SJCRH30 (cell line): Measurements from ENCODE around the gene LILRB5. TPM values are rescaled to one million over a fixed set of nuclear protein-coding genes. Genes with fewer than 3 reads are reported as not detected.
A peak's percentile ranks its signal among the peaks of the same experiment; 100 is the strongest.
"Not testable (repeated sequence)": the region's sequence is repeated elsewhere in the genome, so short reads cannot be mapped to it uniquely, and the experiment has no call there.

ENCODE experiments used
- DNase-seq, 2 experiments: peaks; one replicate each; pipeline ENCODE4 v3.0.0-alpha.2; 2015 to 2020
- H3K27ac ChIP-seq: fragments of 250-450 bp; sonication (Bioruptor Pico); 2 replicates; pipeline ENCODE4 v1.5.1; 2020; ENCODE audit warnings: mild to moderate bottlenecking, moderate library complexity
- H3K27me3 ChIP-seq: fragments of 250-450 bp; sonication (Bioruptor Pico); 2 replicates; pipeline ENCODE4 v1.5.1; 2020; ENCODE audit warnings: mild to moderate bottlenecking, moderate library complexity
- H3K36me3 ChIP-seq: fragments of 250-450 bp; sonication (Bioruptor Pico); 2 replicates; pipeline ENCODE4 v1.5.1; 2020; ENCODE audit warnings: mild to moderate bottlenecking, moderate library complexity
- H3K4me1 ChIP-seq: fragments of 250-450 bp; sonication (Bioruptor Pico); 2 replicates; pipeline ENCODE4 v1.5.1; 2020; ENCODE audit warnings: mild to moderate bottlenecking, moderate library complexity
- H3K4me3 ChIP-seq: fragments of 250-450 bp; sonication (Bioruptor Pico); 2 replicates; pipeline ENCODE4 v1.5.1; 2020; ENCODE audit warnings: mild to moderate bottlenecking, moderate library complexity
- H3K9me3 ChIP-seq: fragments of 250-450 bp; sonication (Bioruptor Pico); replicated peaks from 2 replicates; pipeline ENCODE4 v1.5.1; 2020; ENCODE audit warnings: mild to moderate bottlenecking, moderate library complexity
- total RNA-seq: library from RNA; depleted of rRNA; stranded (reverse); fragments of >200 nt; shearing (Covaris generic); gene quantifications from 2 replicates; pipeline ENCODE4 v1.2.3, GENCODE V29; 2014; rRNA removed

LILRB5 gene
- 0.02 TPM in 1 of 2 replicates, not detected in the other for total RNA-seq

DNA sequence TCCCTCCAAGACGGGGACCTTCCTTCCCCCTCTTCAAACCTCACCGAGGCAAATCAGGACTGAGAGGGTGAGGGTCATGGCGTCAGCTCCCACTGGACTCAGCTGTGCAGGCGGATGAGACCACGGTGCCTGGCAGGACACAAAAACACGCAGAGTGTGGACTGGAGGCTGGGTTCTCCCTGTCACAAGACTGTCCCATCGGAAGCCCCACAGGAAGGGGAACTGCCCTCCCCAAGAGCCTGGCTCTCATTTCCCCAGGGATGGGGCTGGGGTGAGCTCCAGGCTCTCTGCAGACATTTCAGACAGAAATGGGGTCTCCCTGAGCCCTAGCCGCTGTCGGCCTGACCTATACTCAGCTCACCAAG is at the start of gene LILRB5:
TSS of gene LILRB5 (minus strand) at position 158 of the 365 bp plus-strand sequence. CDS start at position 78, 80 bp downstream.
- no peak within 1 kb of the TSS for H3K27ac ChIP-seq
- H3K27me3 ChIP-seq, result peaks cover 44% of the 10 kb centered on the region
- no peaks in the 10 kb centered on the region for H3K36me3 ChIP-seq
- no peaks in the 10 kb centered on the region for H3K9me3 ChIP-seq
- no peak within 1 kb of the TSS for H3K4me3 ChIP-seq
- DNase-seq, result no peak
- H3K4me1 ChIP-seq, result no peaks in the 10 kb centered on the region

DNA sequence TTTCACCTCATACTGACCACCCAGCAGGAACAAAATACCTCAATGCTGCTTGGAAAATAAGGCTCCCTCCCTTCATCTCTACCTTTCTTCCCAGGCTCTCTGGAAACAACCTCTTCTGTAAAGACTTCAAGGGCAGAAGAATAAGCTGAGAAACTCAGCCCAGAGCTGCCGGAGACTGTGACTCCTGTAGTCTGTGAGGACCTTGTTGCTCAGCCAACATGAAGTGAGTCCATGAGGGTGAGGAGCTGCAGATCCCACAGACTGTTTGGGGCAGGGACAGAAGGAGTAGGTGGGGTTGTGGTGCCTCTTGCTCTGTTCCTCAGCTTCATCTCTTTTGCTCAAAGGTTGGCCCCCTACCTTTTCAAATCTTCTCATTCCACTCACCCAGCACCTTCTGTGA is 48.1 kb upstream of the LILRB5 start:
- H3K4me3 ChIP-seq, result no peak overlapping the region
- H3K4me1 ChIP-seq, result no peaks in the 10 kb centered on the region
- no peak overlapping the region for H3K27ac ChIP-seq
- no peak for DNase-seq
- no peaks in the 10 kb centered on the region for H3K36me3 ChIP-seq
- H3K27me3 ChIP-seq, result peaks cover 5% of the 10 kb centered on the region
- H3K9me3 ChIP-seq, result no peaks in the 10 kb centered on the region

DNA sequence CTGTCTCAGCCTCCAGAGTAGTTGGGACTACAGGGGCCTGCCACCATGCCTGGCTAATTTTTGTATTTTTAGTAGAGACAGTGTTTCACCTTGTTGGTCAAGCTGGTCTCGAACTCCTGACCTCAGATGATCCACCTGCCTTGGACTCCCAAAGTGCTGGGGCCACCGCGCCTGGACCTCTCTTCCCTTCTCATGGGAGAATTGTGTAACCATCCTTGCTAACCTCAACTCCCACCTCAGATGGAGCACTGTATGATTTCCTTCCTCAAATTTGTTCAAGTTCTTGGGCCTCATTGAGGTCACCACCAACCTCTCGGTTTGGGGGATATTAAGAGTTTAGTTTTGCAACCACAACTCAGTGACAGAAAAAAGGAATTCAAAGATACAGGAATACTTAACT is 45.2 kb upstream of the LILRB5 start:
- H3K27ac ChIP-seq, result no peak overlapping the region
- peaks cover 5% of the 10 kb centered on the region for H3K27me3 ChIP-seq
- no peaks in the 10 kb centered on the region for H3K36me3 ChIP-seq
- H3K4me1 ChIP-seq, result no peaks in the 10 kb centered on the region
- H3K9me3 ChIP-seq, result no peaks in the 10 kb centered on the region
- DNase-seq, result no peak
- no peak overlapping the region for H3K4me3 ChIP-seq

DNA sequence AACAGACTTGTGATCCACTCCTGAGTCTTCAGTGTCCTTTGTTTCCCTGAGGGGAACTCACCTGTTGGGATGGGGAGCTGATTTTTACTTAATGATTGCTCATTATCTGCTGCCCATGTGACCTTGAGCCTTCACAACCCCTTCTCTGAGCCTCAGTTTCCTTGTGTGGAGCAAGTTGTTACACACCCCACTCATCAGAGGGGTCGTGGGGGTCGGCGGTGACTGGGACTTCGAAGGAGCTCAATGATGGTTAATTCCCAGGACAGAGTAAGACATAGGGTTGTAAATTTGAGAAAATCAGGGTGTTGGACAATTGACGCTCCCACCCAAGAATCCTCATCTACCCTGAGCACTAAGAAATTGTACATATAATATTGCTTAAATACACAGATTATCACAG is 42.4 kb upstream of the LILRB5 start:
- no peaks in the 10 kb centered on the region for H3K36me3 ChIP-seq
- H3K27me3 ChIP-seq, result peaks cover 5% of the 10 kb centered on the region
- no peak for DNase-seq
- no peaks in the 10 kb centered on the region for H3K4me1 ChIP-seq
- no peak overlapping the region for H3K4me3 ChIP-seq
- no peaks in the 10 kb centered on the region for H3K9me3 ChIP-seq
- H3K27ac ChIP-seq, result no peak overlapping the region

DNA sequence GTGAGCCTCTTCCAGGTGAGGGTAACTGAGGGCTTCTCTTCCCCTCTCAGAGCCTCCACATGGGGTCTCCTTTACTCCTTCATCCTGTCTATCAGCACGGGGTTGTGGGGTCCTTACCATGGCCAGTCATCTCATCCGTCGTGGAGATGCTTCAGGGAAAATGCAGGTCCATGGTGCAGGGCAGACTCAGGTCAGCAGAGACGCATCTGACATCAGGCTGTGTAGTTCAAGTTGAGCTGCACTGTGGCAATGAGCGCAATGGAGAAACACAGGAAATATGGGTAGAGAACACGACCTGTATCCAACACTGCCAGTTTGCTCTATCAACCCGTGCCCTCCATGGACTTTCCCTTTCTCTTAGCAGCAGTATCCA is 42.0 kb upstream of the LILRB5 start:
- Histone ChIP-seq H3K4me3 (no peak overlapping the region), H3K4me1 (no peaks in the 10 kb centered on the region), H3K36me3 (no peaks in the 10 kb centered on the region), H3K27ac (no peak overlapping the region), H3K27me3 (peaks cover 5% of the 10 kb centered on the region), H3K9me3 (no peaks in the 10 kb centered on the region)
- DNase-seq, result no peak

DNA sequence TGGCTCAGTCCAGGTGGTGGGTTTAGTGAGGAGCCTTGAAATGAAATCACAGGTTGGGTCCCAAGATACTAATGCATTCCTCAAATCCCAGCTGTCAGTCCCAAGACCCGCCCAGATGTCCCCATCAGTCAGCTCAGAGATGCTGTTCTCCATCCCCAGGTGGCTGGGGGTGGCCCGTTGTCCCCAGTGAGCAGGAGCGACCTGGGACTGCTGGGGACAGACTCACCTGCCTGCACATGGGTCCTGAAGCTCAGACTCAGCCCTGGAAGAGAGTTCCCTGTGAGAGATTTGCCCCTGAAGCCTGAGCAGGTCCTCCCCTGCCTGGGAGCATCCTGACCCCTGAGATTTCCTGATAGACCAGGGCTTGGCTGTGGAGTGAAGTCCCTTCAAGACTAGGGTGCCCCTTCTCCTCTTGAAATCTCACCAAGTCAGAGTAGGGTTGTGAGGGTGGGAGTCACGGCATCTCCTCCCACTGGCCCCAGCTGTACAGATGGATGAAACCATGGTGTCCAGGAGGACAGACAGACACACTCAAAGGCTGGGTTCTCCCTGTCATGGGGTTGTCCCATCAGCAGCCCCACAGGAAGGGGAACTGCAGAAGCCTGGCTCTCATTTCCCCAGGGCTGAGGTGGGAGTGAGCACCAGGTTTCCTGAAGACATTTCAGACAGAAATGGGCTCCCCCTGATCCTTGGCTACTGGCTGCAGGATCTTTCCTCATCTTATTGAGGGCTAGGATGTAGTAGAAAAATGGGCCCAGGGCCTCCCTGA is 41.5 kb upstream of the LILRB5 start:
- peaks cover 5% of the 10 kb centered on the region for H3K27me3 ChIP-seq
- H3K4me3 ChIP-seq, result no peak overlapping the region
- H3K4me1 ChIP-seq, result no peaks in the 10 kb centered on the region
- H3K36me3 ChIP-seq, result no peaks in the 10 kb centered on the region
- H3K27ac ChIP-seq, result no peak overlapping the region
- H3K9me3 ChIP-seq, result no peaks in the 10 kb centered on the region
- no peak for DNase-seq

DNA sequence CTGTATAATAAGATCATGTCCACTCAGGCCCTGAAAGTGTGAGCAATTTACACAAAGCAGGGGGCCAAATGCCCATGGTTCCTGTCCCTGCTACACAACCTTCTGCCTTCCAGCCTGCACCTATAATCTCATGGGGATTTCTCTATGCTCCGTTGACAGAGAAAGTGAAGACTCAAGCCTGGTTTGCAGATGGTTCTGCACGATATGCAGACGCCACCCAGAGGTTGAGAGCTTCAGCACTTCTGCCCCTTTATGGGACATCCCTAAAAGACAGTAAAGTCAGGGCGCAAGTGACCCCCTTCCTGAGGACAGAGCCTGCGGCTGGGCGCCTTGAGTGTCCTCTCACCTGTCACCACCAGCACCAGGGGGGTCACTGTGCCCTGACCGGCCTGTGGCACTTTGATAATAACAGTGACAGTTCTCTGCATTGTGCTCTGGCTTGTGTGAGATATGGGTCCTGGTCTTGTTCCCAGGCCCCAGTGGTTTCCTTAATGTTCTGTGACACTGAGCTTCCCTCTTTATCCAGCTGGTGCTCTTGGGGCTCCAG is 40.8 kb upstream of the LILRB5 start:
- Histone ChIP-seq H3K4me1 (no peaks in the 10 kb centered on the region), H3K27me3 (peaks cover 5% of the 10 kb centered on the region), H3K36me3 (no peaks in the 10 kb centered on the region), H3K9me3 (no peaks in the 10 kb centered on the region), H3K27ac (no peak overlapping the region), H3K4me3 (no peak overlapping the region)
- DNase-seq, result peak in 1 of 2 experiments; percentile 10

DNA sequence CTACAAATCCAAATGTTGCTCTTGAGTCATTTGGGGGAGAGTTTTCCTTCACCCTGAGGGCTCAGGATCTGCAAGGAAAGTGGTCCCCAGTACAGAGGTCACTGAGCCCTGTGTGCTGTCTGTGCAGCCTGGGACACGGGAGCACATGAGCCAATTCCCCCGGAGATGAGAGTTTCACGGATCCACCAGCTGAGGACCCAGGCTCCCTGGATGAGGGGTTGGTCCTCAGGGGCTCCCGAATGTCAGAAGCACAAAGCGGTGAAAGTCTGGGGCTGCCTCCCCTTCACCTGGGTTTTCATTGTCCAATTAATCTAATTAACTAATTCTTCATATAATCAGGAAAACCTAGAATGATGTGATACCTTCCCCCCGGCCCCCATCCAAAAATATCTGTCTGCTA is 37.5 kb upstream of the LILRB5 start:
- H3K27me3 ChIP-seq, result no peaks in the 10 kb centered on the region
- no peak for DNase-seq
- H3K4me3 ChIP-seq, result no peak overlapping the region
- H3K27ac ChIP-seq, result no peak overlapping the region
- no peaks in the 10 kb centered on the region for H3K9me3 ChIP-seq
- H3K4me1 ChIP-seq, result no peaks in the 10 kb centered on the region
- H3K36me3 ChIP-seq, result no peaks in the 10 kb centered on the region

DNA sequence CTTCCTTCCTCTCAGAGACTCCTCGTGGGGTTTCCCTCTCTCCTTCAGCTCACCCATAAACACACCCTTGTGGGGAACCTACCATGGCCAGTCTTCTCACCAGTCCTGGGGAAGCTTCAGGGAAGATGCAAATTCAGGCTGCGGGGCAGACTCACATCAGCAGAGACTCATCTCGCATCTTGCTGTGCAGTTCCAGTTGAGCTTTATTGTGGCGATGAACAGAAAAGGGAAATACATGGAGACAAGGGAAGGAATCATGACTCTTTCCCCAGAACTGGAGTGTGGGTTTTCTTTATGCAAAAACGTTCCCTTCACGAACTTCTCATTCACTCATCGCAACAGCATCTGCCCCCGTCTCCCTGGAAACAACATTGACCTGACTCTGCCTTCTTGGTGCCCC is 32.1 kb upstream of the LILRB5 start:
- H3K36me3 ChIP-seq, H3K4me1 ChIP-seq, DNase-seq, H3K27me3 ChIP-seq, H3K27ac ChIP-seq, H3K4me3 ChIP-seq, H3K9me3 ChIP-seq: not testable (repeated sequence)

DNA sequence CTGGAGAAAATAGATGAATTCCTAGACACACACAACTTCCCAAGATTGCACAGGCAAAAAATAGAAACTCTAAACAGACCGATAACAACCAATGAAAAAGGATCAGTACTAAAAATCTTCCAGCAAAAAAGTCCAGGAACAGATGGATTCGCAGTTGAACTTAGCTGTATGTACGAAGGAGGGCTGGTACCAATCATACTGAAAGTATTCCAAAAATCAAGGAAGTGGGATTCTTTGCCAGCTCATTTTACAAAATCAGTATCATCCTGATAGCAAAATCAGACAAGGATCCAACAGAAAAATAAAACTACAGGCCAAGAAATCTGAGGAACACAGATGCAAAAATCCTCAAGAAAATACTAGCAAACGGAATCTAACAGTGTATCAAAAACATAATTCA is 30.4 kb upstream of the LILRB5 start:
- H3K27me3 ChIP-seq, result peaks cover 5% of the 10 kb centered on the region; the same call in 1 of the 2 replicates
- H3K4me1 ChIP-seq, result no peaks in the 10 kb centered on the region
- H3K4me3 ChIP-seq, result no peak overlapping the region
- DNase-seq, result no peak
- no peak overlapping the region for H3K27ac ChIP-seq
- H3K36me3 ChIP-seq, result no peaks in the 10 kb centered on the region
- H3K9me3 ChIP-seq, result no peaks in the 10 kb centered on the region

DNA sequence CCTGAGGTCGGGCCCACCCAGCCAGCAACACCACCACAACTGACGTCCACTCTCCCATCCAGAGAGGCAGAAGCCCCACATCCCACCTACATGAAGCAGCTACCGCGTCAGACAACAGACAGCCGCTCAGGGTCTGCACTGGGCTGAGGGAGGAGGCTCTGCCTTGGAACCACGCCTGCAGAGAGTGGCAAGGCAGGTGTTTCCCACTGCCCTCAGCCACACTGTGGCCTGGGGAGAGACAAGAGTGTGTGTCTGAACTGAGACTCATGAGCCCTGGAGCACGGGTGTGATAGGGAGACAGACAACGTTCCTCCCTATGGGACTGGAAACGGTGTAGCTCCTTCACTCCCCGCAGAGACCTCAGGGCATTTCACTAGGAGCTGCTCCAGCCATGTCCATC is 29.2 kb upstream of the LILRB5 start:
- DNase-seq, H3K4me1 ChIP-seq, H3K27me3 ChIP-seq, H3K27ac ChIP-seq, H3K36me3 ChIP-seq, H3K4me3 ChIP-seq, H3K9me3 ChIP-seq: not testable (repeated sequence)

DNA sequence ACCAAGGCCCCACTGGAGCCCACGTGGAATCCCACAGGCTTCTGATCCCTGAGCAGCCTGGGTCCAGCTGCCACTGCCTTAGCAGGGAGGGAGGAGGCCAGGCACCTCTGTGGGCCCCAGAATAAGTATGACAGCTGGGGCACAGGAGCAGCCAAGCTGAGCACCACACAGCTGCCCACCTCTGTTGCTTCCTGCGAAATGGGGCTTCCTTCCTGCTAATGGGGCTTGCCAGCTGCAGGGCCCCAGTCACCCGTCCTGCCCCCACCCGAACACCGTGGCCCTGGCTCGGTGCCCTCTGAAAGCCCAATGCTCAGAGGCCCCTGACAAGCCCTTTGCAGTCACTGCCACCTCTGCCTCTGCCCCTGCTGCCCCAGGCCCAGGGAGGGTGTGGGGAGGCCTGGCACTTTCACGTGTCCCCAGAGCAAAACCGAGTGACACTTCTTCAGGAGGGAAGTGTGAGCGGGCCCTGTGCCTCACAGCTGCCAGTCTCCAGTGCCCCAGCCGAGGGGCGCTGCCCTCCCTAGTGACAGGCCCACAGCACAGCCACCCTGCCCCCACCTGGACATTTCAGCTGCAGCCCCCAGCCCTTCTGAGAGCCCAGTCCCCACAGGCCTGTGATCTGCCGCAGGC is 28.5 kb upstream of the LILRB5 start:
- not testable (repeated sequence) for H3K4me3 ChIP-seq, H3K4me1 ChIP-seq, H3K27ac ChIP-seq, H3K9me3 ChIP-seq, H3K36me3 ChIP-seq, DNase-seq, H3K27me3 ChIP-seq

DNA sequence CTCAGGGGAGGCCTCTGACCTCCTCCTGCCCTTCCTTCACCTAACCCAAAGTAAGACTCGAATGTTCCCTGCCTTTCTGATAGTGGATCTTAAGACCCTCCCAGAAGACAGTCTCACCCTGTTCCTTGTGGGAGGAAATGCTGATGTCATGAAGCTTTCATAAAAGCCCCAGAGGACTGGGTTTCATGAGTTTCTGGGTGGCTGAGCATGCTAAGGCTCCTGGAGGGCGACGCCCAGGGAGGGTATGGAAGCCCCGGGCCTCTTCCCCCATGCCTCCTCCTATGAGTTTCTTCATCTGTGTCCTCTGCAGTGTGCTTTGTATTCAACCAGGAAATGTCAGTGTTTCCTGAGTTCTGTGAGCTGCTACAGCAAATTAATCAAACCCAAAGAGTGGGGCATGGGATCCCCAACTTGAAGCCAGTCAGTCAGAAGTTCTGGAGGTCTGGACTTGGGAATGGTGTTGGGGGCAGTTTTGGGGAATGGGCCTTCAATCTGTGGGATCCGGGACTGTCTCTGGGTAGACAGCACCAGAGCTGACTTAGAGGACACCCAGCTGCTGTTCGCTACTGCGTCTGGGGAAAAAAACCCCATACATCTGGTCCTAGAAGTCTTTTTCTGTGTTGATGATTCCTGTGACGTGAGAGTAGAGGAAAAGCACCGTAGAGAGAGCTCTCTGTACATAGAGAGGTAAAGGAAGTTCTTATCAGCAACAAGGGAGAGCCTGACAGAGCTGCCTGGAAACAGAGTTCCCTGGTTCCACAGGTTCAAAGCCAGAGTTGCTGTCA is 25.8 kb upstream of the LILRB5 start:
- Histone ChIP-seq H3K27me3 (peaks cover 8% of the 10 kb centered on the region; the same call in 1 of the 2 replicates), H3K4me3 (no peak overlapping the region), H3K36me3 (no peaks in the 10 kb centered on the region), H3K4me1 (no peaks in the 10 kb centered on the region), H3K9me3 (no peaks in the 10 kb centered on the region), H3K27ac (no peak overlapping the region)
- no peak for DNase-seq

DNA sequence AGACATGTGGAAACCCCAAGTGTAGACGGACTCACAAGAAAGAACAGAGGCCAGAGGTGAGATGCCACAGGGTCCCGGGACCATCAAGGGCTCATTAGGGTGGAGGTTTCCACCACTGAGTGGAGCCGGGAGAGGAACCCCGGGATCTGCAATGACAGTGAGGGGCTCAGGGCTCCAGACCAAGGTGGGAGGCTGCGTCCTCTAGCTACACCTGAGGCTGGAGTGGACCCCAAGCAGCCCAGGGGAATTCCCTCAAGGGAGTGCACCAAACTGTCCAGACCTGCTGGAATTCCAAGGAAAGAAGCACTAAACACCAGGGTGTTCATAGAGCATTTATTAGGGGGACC is 24.6 kb upstream of the LILRB5 start:
- H3K4me1 ChIP-seq, H3K4me3 ChIP-seq, H3K36me3 ChIP-seq, H3K27ac ChIP-seq, H3K27me3 ChIP-seq, H3K9me3 ChIP-seq, DNase-seq: not testable (repeated sequence)
